A549 (cell line): Measurements from ENCODE around the gene OTOS. TPM values are rescaled to one million over a fixed set of nuclear protein-coding genes. Genes with fewer than 3 reads are reported as not detected.

ENCODE experiments used
- ATAC-seq, 2 experiments: fragments of 200-7000 bp in 1 of 2; fragments of >200 bp in 1 of 2; cut with Nextera tagmentation in 1 of 2; cut with Tn5 transposase in 1 of 2; 3 replicates each; pipeline versions ENCODE4 v1.8.0 to v1.9.1; 2018 to 2020; ENCODE audit warnings: mild to moderate bottlenecking in 1 of 2, moderate library complexity in 1 of 2
- CTCF ChIA-PET: fragments of 300-600 bp; sonication (Branson Sonifier 250); formaldehyde crosslinking; extraction: SDS; loops from one replicate; lab custom pipeline; 2021; ENCODE audit warnings: antibody characterized with exemption, inconsistent platforms; lab: Yijun Ruan, JAX
- POLR2A ChIA-PET: fragments of 350-600 bp; formaldehyde crosslinking; extraction: SDS; loops from one replicate; lab custom pipeline; 2021; ENCODE audit warnings: antibody characterized with exemption, inconsistent platforms; lab: Yijun Ruan, JAX
- DNase-seq, 2 experiments: peaks; one replicate each; pipeline versions ENCODE4 v3.0.0 to v3.0.0-alpha.2; 2011 to 2016; ENCODE audit warnings: low read depth in 1 of 2, low spot score in 1 of 2
- FAIRE-seq: peaks from 2 replicates; lab custom pipeline; 2011; peaks lifted over from hg19 to GRCh38; lab: Jason Lieb, UNC
- H3K27ac ChIP-seq, 2 experiments: fragments of >200 bp; sonication (Bioruptor Twin); formaldehyde crosslinking; 3 replicates each; pipeline ENCODE4 v1.5.1; 2016 to 2017
- H3K4me1 ChIP-seq: fragments of >200 bp; sonication (Bioruptor Twin); formaldehyde crosslinking; 3 replicates; pipeline ENCODE4 v1.6.1; 2016
- H3K4me2 ChIP-seq: fragments of >200 bp; sonication (Bioruptor Twin); formaldehyde crosslinking; 3 replicates; pipeline ENCODE4 v1.6.1; 2016
- H3K4me3 ChIP-seq: fragments of >200 bp; sonication (Bioruptor Twin); formaldehyde crosslinking; 3 replicates; pipeline ENCODE4 v1.5.1; 2016
- H3K9me3 ChIP-seq: fragments of >200 bp; sonication (Bioruptor Twin); formaldehyde crosslinking; 3 replicates; pipeline ENCODE4 v1.6.1; 2016
- ATOH8 ChIP-seq: fragments of 250-450 bp; sonication (Bioruptor Pico); IDR thresholded peaks from 2 replicates; pipeline ENCODE4 v1.5.0; 2020; ENCODE audit warnings: low read depth, mild to moderate bottlenecking, moderate library complexity
- BHLHE40 ChIP-seq: IDR thresholded peaks from 2 replicates; pipeline ENCODE4 v1.6.1; 2012; ENCODE audit warnings: low read depth, low read length, inconsistent platforms
- CBX2 ChIP-seq: fragments of 200-600 bp; sonication (generic); IDR thresholded peaks from 2 replicates; pipeline ENCODE4 v1.6.1; 2016; ENCODE audit warnings: low read depth, mild to moderate bottlenecking, borderline replicate concordance
- CEBPB ChIP-seq, 2 experiments: fragments of >200 bp in 1 of 2; sonication (Bioruptor Twin) in 1 of 2; formaldehyde crosslinking in 1 of 2; IDR thresholded peaks; 2 replicates each; pipeline ENCODE4 v1.6.1; 2012 to 2016
- CHD2 ChIP-seq: fragments of 150-350 bp; IDR thresholded peaks from 2 replicates; pipeline ENCODE4 v1.6.1; 2014; ENCODE audit warnings: low read length; ENCODE audit not compliant: partially characterized antibody
- CHD4 ChIP-seq: fragments of 200-600 bp; sonication (generic); IDR thresholded peaks from 2 replicates; pipeline ENCODE4 v1.6.1; 2016; ENCODE audit warnings: antibody characterized with exemption, mild to moderate bottlenecking, borderline replicate concordance
- E2F6 ChIP-seq: IDR thresholded peaks from 2 replicates; pipeline ENCODE4 v1.6.1; 2012; ENCODE audit warnings: low read depth, borderline replicate concordance
- EHMT2 ChIP-seq: fragments of 200-600 bp; sonication (generic); IDR thresholded peaks from 2 replicates; pipeline ENCODE4 v1.6.1; 2016; ENCODE audit warnings: antibody characterized with exemption, low read depth, mild to moderate bottlenecking, moderate library complexity
- ESRRA ChIP-seq: fragments of 150-350 bp; IDR thresholded peaks from 2 replicates; pipeline ENCODE4 v1.6.1; 2014; ENCODE audit warnings: mild to moderate bottlenecking, low read length, borderline replicate concordance
- FOSL2 ChIP-seq, 2 experiments: fragments of 450-650 bp in 1 of 2; fragments of >200 bp in 1 of 2; sonication (Bioruptor Twin) in 1 of 2; formaldehyde crosslinking; IDR thresholded peaks; 2 replicates each; pipeline versions ENCODE4 v1.5.0 to v1.6.1; 2016 to 2020; ENCODE audit warnings: mild to moderate bottlenecking in 1 of 2, moderate library complexity in 1 of 2
- FOXS1 ChIP-seq: fragments of 250-450 bp; sonication (Bioruptor Pico); IDR thresholded peaks from 2 replicates; pipeline ENCODE4 v1.5.0; 2020; ENCODE audit warnings: mild to moderate bottlenecking, moderate library complexity
- HES2 ChIP-seq: fragments of >200 bp; sonication (Bioruptor Twin); formaldehyde crosslinking; IDR thresholded peaks from 2 replicates; pipeline ENCODE4 v1.6.1; 2016
- HOXB5 ChIP-seq: fragments of 250-450 bp; sonication (Bioruptor Pico); IDR thresholded peaks from 2 replicates; pipeline ENCODE4 v1.5.0; 2020; ENCODE audit warnings: mild to moderate bottlenecking, moderate library complexity
- JUN ChIP-seq, 2 experiments: fragments of >200 bp; sonication (Bioruptor Twin); formaldehyde crosslinking; IDR thresholded peaks; 2 replicates in 1 of 2; 3 replicates in 1 of 2; pipeline ENCODE4 v1.6.1; 2016 to 2017
- KDM5A ChIP-seq: fragments of 200-600 bp; sonication (generic); IDR thresholded peaks from 2 replicates; pipeline ENCODE4 v1.6.1; 2016; ENCODE audit warnings: antibody characterized with exemption, mild to moderate bottlenecking
- MAFK ChIP-seq: fragments of 450-650 bp; IDR thresholded peaks from 2 replicates; pipeline ENCODE4 v1.6.1; 2014; ENCODE audit not compliant: partially characterized antibody
- MAZ ChIP-seq: fragments of 150-350 bp; IDR thresholded peaks from 2 replicates; pipeline ENCODE4 v1.6.1; 2014; ENCODE audit warnings: antibody characterized with exemption, low read depth, low read length, borderline replicate concordance
- MYC ChIP-seq: IDR thresholded peaks from 2 replicates; pipeline ENCODE4 v1.6.1; 2012; ENCODE audit warnings: mild to moderate bottlenecking, inconsistent platforms, low read length, improper control_type of control experiment, borderline replicate concordance
- NR3C1 ChIP-seq: fragments of >200 bp; sonication (Bioruptor Twin); formaldehyde crosslinking; IDR thresholded peaks from 3 replicates; pipeline ENCODE4 v1.6.1; 2017
- PHF8 ChIP-seq: fragments of 200-600 bp; sonication (generic); IDR thresholded peaks from 2 replicates; pipeline ENCODE4 v1.6.1; 2016; ENCODE audit warnings: low read depth, mild to moderate bottlenecking, antibody characterized with exemption, moderate library complexity, borderline replicate concordance
- RAD21 ChIP-seq, 2 experiments: fragments of >200 bp in 1 of 2; sonication (Bioruptor Twin) in 1 of 2; formaldehyde crosslinking in 1 of 2; IDR thresholded peaks in 1 of 2; conservative IDR thresholded peaks in 1 of 2; 2 replicates in 1 of 2; 3 replicates in 1 of 2; pipeline ENCODE4 v1.6.1; 2012 to 2018; ENCODE audit warnings: inconsistent platforms in 1 of 2
- SMC3 ChIP-seq: fragments of >200 bp; sonication (Bioruptor Twin); formaldehyde crosslinking; IDR thresholded peaks from 3 replicates; pipeline ENCODE4 v1.6.1; 2018; ENCODE audit warnings: inconsistent platforms
- ZC3H11A ChIP-seq: fragments of 450-650 bp; IDR thresholded peaks from 2 replicates; pipeline ENCODE4 v1.6.1; 2014; ENCODE audit warnings: antibody characterized with exemption, mild to moderate bottlenecking
- ZFP36 ChIP-seq: fragments of 450-650 bp; IDR thresholded peaks from 2 replicates; pipeline ENCODE4 v1.6.1; 2014; ENCODE audit warnings: borderline replicate concordance; ENCODE audit not compliant: partially characterized antibody
- ZNF302 ChIP-seq: fragments of 250-450 bp; sonication (Bioruptor Pico); IDR thresholded peaks from 2 replicates; pipeline ENCODE4 v1.9.0; 2021; ENCODE audit warnings: inconsistent platforms, mild to moderate bottlenecking, moderate library complexity
- WGBS: methylation state at CpG from one replicate; pipeline ENCODE4 v1.1.6; 2017; ENCODE audit errors: missing lambda C conversion rate; 5-methylcytosine and 5-hydroxymethylcytosine counted together
- polyA plus RNA-seq, 4 experiments: library from polyadenylated mRNA; depleted of rRNA in 3 of 4; stranded (reverse); fragments of >200 nt; fragmentation: RNase III in 1 of 4; extraction: RNeasy Plus Mini Kit Qiagen cat#74134 plus additional on column Dnase treatment in 1 of 4; gene quantifications; 2 replicates in 3 of 4; 3 replicates in 1 of 4; pipeline ENCODE4 v1.2.3, GENCODE V29; 2011 to 2017
- TF ChIP-seq, protein P1 (sequence below): fragments of 450-650 bp; IDR thresholded peaks from 2 replicates; pipeline ENCODE4 v1.6.1; 2014; ENCODE audit warnings: antibody characterized with exemption
- TF ChIP-seq, protein P2 (sequence below): fragments of 150-350 bp; IDR thresholded peaks from 2 replicates; pipeline ENCODE4 v1.6.1; 2014; ENCODE audit warnings: low read depth, mild to moderate bottlenecking, low read length
- TF ChIP-seq, protein P3 (sequence below): fragments of >200 bp; sonication (Bioruptor Twin); formaldehyde crosslinking; IDR thresholded peaks from 3 replicates; pipeline ENCODE4 v1.5.1; 2016

Gene OTOS
- polyA plus RNA-seq, 2 of the 4 experiments (the other 2 are of a cell fraction) = not detected

DNA sequence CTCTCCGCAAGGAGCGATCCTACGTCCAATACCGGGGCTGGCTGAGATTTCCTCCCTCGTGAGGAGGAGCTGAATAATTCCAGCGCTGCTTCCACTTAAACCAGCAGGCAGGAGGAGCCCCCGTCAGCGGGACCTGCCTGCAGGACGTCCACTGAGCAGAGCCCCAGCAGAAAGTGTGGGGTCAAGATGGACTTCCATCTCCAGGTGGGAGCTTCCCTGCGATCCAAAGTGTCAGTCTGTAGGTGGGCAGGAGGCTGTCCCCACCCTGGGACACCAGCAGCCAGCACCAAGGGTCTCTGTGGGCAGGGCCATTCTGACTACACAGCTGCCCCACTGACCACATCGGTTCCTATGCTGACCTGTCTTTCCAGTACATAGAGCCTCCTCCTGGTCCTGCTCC, 462 bp upstream of the OTOS start:
- TF ChIP-seq PHF8 = no peak
- TF ChIP-seq KDM5A = no peak
- no peak for TF ChIP-seq CHD2
- no peak for TF ChIP-seq ZFP36
- no peak for TF ChIP-seq E2F6
- no peak for TF ChIP-seq SMC3
- TF ChIP-seq, protein P1, sequence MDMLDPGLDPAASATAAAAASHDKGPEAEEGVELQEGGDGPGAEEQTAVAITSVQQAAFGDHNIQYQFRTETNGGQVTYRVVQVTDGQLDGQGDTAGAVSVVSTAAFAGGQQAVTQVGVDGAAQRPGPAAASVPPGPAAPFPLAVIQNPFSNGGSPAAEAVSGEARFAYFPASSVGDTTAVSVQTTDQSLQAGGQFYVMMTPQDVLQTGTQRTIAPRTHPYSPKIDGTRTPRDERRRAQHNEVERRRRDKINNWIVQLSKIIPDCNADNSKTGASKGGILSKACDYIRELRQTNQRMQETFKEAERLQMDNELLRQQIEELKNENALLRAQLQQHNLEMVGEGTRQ = no peak
- no peak for TF ChIP-seq ATOH8 (CRISPR knock-in tag)
- TF ChIP-seq, protein P2, sequence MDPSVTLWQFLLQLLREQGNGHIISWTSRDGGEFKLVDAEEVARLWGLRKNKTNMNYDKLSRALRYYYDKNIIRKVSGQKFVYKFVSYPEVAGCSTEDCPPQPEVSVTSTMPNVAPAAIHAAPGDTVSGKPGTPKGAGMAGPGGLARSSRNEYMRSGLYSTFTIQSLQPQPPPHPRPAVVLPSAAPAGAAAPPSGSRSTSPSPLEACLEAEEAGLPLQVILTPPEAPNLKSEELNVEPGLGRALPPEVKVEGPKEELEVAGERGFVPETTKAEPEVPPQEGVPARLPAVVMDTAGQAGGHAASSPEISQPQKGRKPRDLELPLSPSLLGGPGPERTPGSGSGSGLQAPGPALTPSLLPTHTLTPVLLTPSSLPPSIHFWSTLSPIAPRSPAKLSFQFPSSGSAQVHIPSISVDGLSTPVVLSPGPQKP = no peak
- TF ChIP-seq ZNF302 (CRISPR knock-in tag) = no peak
- no peak for TF ChIP-seq MYC
- no peak for TF ChIP-seq RAD21 (conservative IDR thresholded peaks at IDR 0.05 in 1 of 2, IDR thresholded peaks at IDR 0.05 in 1 of 2)
- TF ChIP-seq HOXB5 (CRISPR knock-in tag) = no peak
- TF ChIP-seq MAFK = no peak
- no peak for TF ChIP-seq ZC3H11A
- no peak for TF ChIP-seq HES2
- no peak for TF ChIP-seq BHLHE40
- Histone ChIP-seq H3K4me1 (0 out of 3 replicates have a peak, but pooled peaks cover 3% of the 10 kb centered on the region), H3K4me3 (no peak overlapping the region), H3K9me3 (no peaks in the 10 kb centered on the region), H3K27ac (no peak overlapping the region), H3K4me2 (no peak overlapping the region)
- CTCF ChIA-PET = interaction anchor here (6.7 to 9.6 kb wide), 3 partner anchors 12 to 81 kb away, joined by 70 to 176 read pairs (median 71); no protein-coding TSS in a partner anchor
- DNase-seq (no peak), FAIRE-seq (no peak), ATAC-seq (no peak)
- POLR2A ChIA-PET = no interaction called here
- WGBS = 54% methylated on average over 7 of the region's 11 CpGs

- Histone ChIP-seq H3K27ac (no peak overlapping the region), H3K4me2 (no peak overlapping the region), H3K4me1 (peaks cover 7% of the 10 kb centered on the region; the same call in 2 of the 3 replicates), H3K4me3 (no peak overlapping the region), H3K9me3 (no peaks in the 10 kb centered on the region)
- DNase-seq = no peak
- 86% methylated on average over 9 of the region's 14 CpGs for WGBS
- CTCF ChIA-PET = interaction anchor here (1.1 to 9.6 kb wide), 6 partner anchors 13 to 120 kb away, joined by 3 to 176 read pairs (median 37); no protein-coding TSS in a partner anchor
- no peak for FAIRE-seq
- POLR2A ChIA-PET = no interaction called here
- ATAC-seq = no peak
- TF ChIP-seq CBX2 (no peak), MAZ (no peak), MAFK (no peak), ZFP36 (no peak), FOXS1 (CRISPR knock-in tag) (no peak), KDM5A (no peak), FOSL2 (IDR thresholded peaks at IDR 0.05) (no peak), FOSL2 (CRISPR knock-in tag; IDR thresholded peaks at IDR 0.05) (no peak), NR3C1 (no peak), EHMT2 (no peak), ESRRA (no peak), ATOH8 (CRISPR knock-in tag) (no peak), JUN (IDR thresholded peaks at IDR 0.05) (no peak), CHD4 (no peak), CEBPB (IDR thresholded peaks at IDR 0.05) (no peak), BHLHE40 (no peak)
- TF ChIP-seq, protein P1 = no peak
- TF ChIP-seq, protein P3, sequence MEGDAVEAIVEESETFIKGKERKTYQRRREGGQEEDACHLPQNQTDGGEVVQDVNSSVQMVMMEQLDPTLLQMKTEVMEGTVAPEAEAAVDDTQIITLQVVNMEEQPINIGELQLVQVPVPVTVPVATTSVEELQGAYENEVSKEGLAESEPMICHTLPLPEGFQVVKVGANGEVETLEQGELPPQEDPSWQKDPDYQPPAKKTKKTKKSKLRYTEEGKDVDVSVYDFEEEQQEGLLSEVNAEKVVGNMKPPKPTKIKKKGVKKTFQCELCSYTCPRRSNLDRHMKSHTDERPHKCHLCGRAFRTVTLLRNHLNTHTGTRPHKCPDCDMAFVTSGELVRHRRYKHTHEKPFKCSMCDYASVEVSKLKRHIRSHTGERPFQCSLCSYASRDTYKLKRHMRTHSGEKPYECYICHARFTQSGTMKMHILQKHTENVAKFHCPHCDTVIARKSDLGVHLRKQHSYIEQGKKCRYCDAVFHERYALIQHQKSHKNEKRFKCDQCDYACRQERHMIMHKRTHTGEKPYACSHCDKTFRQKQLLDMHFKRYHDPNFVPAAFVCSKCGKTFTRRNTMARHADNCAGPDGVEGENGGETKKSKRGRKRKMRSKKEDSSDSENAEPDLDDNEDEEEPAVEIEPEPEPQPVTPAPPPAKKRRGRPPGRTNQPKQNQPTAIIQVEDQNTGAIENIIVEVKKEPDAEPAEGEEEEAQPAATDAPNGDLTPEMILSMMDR = no peak
Measured at GRCh38 chr2:240139666-240140393, 628 bp downstream of the OTOS start.
